MM.1S (cell line): Measurements from ENCODE around the gene LVRN.

Source experiments
- DNase-seq: peaks from one replicate; pipeline ENCODE4 v3.0.0-alpha.2; 2015
- H2AFZ ChIP-seq: fragments of 300-600 bp; sonication (generic); 2 replicates; pipeline ENCODE4 v1.6.0; 2016; ENCODE audit warnings: antibody characterized with exemption, low read length
- H3F3A ChIP-seq: fragments of 300-600 bp; sonication (generic); 2 replicates; pipeline ENCODE4 v1.6.1; 2016; ENCODE audit warnings: mild to moderate bottlenecking, antibody characterized with exemption, low read length, moderate library complexity, mixed read lengths; ENCODE audit not compliant: insufficient read depth
- H3K27ac ChIP-seq: fragments of 300-600 bp; sonication (generic); 2 replicates; pipeline ENCODE4 v1.5.1; 2016; ENCODE audit warnings: mild to moderate bottlenecking, low read length
- H3K27me3 ChIP-seq: fragments of 300-600 bp; sonication (generic); replicated peaks from 2 replicates; pipeline ENCODE4 v1.6.0; 2016; ENCODE audit warnings: low read length; ENCODE audit not compliant: insufficient read depth
- H3K36me3 ChIP-seq: fragments of 300-600 bp; sonication (generic); replicated peaks from 2 replicates; pipeline ENCODE4 v1.6.1; 2016; ENCODE audit warnings: mild to moderate bottlenecking, low read length, mixed read lengths; ENCODE audit not compliant: insufficient read depth
- H3K4me1 ChIP-seq: fragments of 300-600 bp; sonication (generic); 2 replicates; pipeline ENCODE4 v1.6.1; 2016; ENCODE audit warnings: low read length, mixed read lengths
- H3K4me2 ChIP-seq: fragments of 300-600 bp; sonication (generic); 2 replicates; pipeline ENCODE4 v1.6.0; 2016; ENCODE audit warnings: low read depth, low read length
- H3K4me3 ChIP-seq: fragments of 300-600 bp; sonication (generic); 2 replicates; pipeline ENCODE4 v1.5.1; 2016; ENCODE audit warnings: low read length, mixed read lengths
- H3K79me2 ChIP-seq: fragments of 300-600 bp; sonication (generic); 2 replicates; pipeline ENCODE4 v1.6.1; 2016; ENCODE audit warnings: mixed run types, low read length, mixed read lengths
- H3K9ac ChIP-seq: fragments of 300-600 bp; sonication (generic); 2 replicates; pipeline ENCODE4 v1.6.1; 2016; ENCODE audit warnings: low read length, mixed read lengths
- H3K9me2 ChIP-seq: fragments of 300-600 bp; sonication (generic); replicated peaks from 2 replicates; pipeline ENCODE4 v1.6.1; 2016; ENCODE audit warnings: mild to moderate bottlenecking, low read length, mixed read lengths; ENCODE audit not compliant: insufficient read depth
- H3K9me3 ChIP-seq: fragments of 300-600 bp; sonication (generic); replicated peaks from 2 replicates; pipeline ENCODE4 v1.6.1; 2016; ENCODE audit warnings: mild to moderate bottlenecking, low read length, mixed read lengths; ENCODE audit not compliant: insufficient read depth
- H4K20me1 ChIP-seq: fragments of 300-600 bp; sonication (generic); 2 replicates; pipeline ENCODE4 v1.6.1; 2016; ENCODE audit warnings: mild to moderate bottlenecking, low read length, moderate library complexity, mixed read lengths; ENCODE audit not compliant: insufficient read depth
- EZH2 ChIP-seq: fragments of 300-600 bp; sonication (generic); optimal IDR thresholded peaks from 2 replicates; pipeline ENCODE3; 2017; ENCODE audit warnings: low read depth, mild to moderate bottlenecking, antibody characterized with exemption, low read length, mixed read lengths
- EZH2phosphoT487 ChIP-seq: fragments of 300-600 bp; sonication (generic); IDR thresholded peaks from 2 replicates; pipeline ENCODE4 v1.6.1; 2018; ENCODE audit warnings: antibody characterized with exemption, low read length
- TF ChIP-seq, protein P1 (sequence below): fragments of 300-600 bp; sonication (generic); IDR thresholded peaks from 2 replicates; pipeline ENCODE4 v1.5.1; 2016; ENCODE audit warnings: antibody characterized with exemption, low read length, mixed read lengths

The LVRN gene

DNA sequence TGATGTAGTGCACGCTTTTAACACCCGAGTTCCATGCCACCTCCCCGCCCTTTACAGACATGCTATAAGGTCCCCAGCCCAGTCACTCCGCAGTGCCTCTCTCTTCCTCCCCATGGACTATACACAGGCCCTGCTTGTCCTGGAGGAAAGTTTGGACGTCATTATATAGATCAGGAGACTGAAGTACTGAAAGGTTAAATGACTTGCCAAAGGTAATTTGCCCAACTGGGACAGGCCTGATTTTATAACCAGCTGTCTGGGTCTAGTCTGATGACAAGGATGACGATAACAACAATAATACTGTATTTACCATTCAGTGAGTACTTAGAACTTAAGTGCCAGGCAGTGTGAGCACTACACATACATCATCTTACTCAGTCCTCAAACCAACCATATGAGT lies 33.1 kb downstream of the LVRN start:
- H3K9me3 ChIP-seq: no peaks in the 10 kb centered on the region

DNA sequence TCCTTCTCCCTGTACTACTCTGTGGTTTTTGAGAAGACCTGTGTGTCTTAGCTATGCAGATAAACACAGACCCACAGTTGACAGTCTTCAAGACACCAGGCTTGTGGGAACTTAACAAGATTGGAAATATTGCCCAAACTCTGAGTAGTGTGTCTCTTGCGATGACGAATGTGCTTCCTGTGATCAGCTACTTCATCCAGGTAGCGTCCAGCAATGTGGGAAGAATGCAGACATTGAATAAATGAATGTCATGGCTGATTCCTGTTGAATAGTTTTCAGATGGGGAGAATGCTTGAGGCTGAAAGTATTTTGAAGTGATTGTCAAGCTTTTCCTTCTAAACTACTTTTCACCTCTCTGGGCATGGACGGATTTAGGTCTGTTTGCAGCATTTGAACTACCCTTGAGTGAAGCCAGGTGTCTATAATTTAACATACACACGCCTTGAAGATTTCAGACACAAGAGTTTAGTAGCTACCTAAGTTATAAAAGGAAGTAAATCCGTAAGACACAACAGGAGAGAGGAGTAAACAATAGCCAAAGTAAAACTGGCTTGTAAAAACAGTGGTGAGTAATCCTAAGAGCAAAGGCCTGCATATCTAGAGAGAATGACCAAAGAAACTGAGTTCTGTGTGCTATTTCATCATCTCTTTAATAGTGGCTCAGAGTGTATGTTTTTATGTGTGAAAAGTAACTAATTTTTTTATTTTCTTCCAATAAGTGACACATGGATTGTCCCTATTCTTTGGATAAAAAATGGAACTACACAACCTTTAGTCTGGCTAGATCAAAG lies 40.0 kb downstream of the LVRN start:
- Histone ChIP-seq H3K9me2 (no peaks in the 10 kb centered on the region), H3K9ac (no peak overlapping the region), H4K20me1 (no peaks in the 10 kb centered on the region), H3K27ac (no peak overlapping the region), H3K79me2 (no peaks in the 10 kb centered on the region), H3F3A (no peaks in the 10 kb centered on the region), H3K27me3 (no peaks in the 10 kb centered on the region), H3K36me3 (no peaks in the 10 kb centered on the region), H3K4me1 (no peaks in the 10 kb centered on the region), H3K9me3 (no peaks in the 10 kb centered on the region), H3K4me3 (no peak overlapping the region), H3K4me2 (no peak overlapping the region), H2AFZ (no peak overlapping the region)
- DNase-seq: no peak
- TF ChIP-seq, protein P1, sequence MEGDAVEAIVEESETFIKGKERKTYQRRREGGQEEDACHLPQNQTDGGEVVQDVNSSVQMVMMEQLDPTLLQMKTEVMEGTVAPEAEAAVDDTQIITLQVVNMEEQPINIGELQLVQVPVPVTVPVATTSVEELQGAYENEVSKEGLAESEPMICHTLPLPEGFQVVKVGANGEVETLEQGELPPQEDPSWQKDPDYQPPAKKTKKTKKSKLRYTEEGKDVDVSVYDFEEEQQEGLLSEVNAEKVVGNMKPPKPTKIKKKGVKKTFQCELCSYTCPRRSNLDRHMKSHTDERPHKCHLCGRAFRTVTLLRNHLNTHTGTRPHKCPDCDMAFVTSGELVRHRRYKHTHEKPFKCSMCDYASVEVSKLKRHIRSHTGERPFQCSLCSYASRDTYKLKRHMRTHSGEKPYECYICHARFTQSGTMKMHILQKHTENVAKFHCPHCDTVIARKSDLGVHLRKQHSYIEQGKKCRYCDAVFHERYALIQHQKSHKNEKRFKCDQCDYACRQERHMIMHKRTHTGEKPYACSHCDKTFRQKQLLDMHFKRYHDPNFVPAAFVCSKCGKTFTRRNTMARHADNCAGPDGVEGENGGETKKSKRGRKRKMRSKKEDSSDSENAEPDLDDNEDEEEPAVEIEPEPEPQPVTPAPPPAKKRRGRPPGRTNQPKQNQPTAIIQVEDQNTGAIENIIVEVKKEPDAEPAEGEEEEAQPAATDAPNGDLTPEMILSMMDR: no peak
- TF ChIP-seq EZH2phosphoT487 (no peak), EZH2 (no peak)

More for the DNA sequence above, 33.1 kb downstream of the LVRN start:
- no peak overlapping the region for H2AFZ ChIP-seq
- H3K36me3 ChIP-seq: no peaks in the 10 kb centered on the region
- no peaks in the 10 kb centered on the region for H3K4me1 ChIP-seq
- no peaks in the 10 kb centered on the region for H4K20me1 ChIP-seq
- H3K79me2 ChIP-seq: no peaks in the 10 kb centered on the region
- H3K4me2 ChIP-seq: no peak overlapping the region
- no peak overlapping the region for H3K4me3 ChIP-seq
- no peaks in the 10 kb centered on the region for H3K9me2 ChIP-seq
- no peak overlapping the region for H3K27ac ChIP-seq
- DNase-seq: no peak
- TF ChIP-seq EZH2 (no peak), EZH2phosphoT487 (no peak)
- TF ChIP-seq, protein P1: no peak
- no peak overlapping the region for H3K9ac ChIP-seq
- H3F3A ChIP-seq: no peaks in the 10 kb centered on the region
- H3K27me3 ChIP-seq: no peaks in the 10 kb centered on the region

DNA sequence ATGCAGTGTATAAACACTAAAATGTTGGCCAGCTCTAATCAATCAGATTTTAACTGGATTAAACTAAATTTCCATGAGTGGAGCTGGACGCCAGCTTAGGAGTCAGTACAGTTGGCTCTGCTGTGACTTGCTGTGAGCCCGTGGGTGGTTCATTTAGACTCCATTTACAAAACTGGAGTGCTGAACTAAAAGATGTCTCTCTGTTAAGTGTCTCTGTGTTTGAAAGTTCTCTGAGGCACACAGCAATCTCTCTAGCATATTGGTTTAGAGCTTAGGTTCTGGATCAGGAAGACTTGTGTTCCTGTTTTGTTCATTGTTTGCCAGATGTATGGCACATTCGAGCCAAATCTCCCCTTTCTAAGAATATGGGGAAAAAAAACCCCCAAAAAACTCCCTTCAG lies 42.0 kb downstream of the LVRN start:
- no peak overlapping the region for H3K4me2 ChIP-seq
- no peaks in the 10 kb centered on the region for H3F3A ChIP-seq
- no peak overlapping the region for H3K27ac ChIP-seq
- H3K9me3 ChIP-seq: no peaks in the 10 kb centered on the region
- TF ChIP-seq EZH2phosphoT487: no peak
- no peak for TF ChIP-seq EZH2
- TF ChIP-seq, protein P1: no peak
- H3K4me3 ChIP-seq: no peak overlapping the region
- no peaks in the 10 kb centered on the region for H3K36me3 ChIP-seq
- no peaks in the 10 kb centered on the region for H4K20me1 ChIP-seq
- no peaks in the 10 kb centered on the region for H3K79me2 ChIP-seq
- H3K4me1 ChIP-seq: no peaks in the 10 kb centered on the region
- no peak overlapping the region for H2AFZ ChIP-seq
- no peaks in the 10 kb centered on the region for H3K9me2 ChIP-seq
- no peaks in the 10 kb centered on the region for H3K27me3 ChIP-seq
- no peak overlapping the region for H3K9ac ChIP-seq
- DNase-seq: no peak
